Pancreas (tissue), 10 donors: ENCODE data around the gene RUFY3. TPM values are rescaled to one million over a fixed set of nuclear protein-coding genes. Genes with fewer than 3 reads are reported as not detected.
"Not testable (repeated sequence)": the region's sequence is repeated elsewhere in the genome, so short reads cannot be mapped to it uniquely, and the experiment has no call there.

ENCODE experiments used
- ATAC-seq, 4 donors: fragments of 200-7000 bp; cut with Tn5 transposase; one replicate each; pipeline versions ENCODE4 v1.8.0 to v1.9.1; 2020; ENCODE audit warnings: mild to moderate bottlenecking in 4 of 4, moderate library complexity in 4 of 4
- DNase-seq, 6 donors: peaks; one replicate each; pipeline ENCODE4 v3.0.0-alpha.2; 2020
- FAIRE-seq: peaks from 2 replicates; lab custom pipeline; 2012; peaks lifted over from hg19 to GRCh38; lab: Jason Lieb, UNC
- H3K27ac ChIP-seq, 4 donors: fragments of 200-600 bp; sonication (generic); 1 replicate in 3 of 4; 2 replicates in 1 of 4; pipeline versions ENCODE4 v1.5.0 to v1.8.0; 2020
- H3K27me3 ChIP-seq, 4 donors: fragments of 200-600 bp; one replicate each; pipeline ENCODE4 v1.8.0; 2021
- H3K36me3 ChIP-seq, 3 donors: fragments of 200-600 bp; sonication (generic) in 1 of 3; one replicate each; pipeline versions ENCODE4 v1.5.0 to v1.8.0; 2020 to 2021
- H3K4me1 ChIP-seq, 3 donors: fragments of 200-600 bp; one replicate each; pipeline ENCODE4 v1.8.0; 2021
- H3K4me3 ChIP-seq, 4 donors: fragments of 200-600 bp; sonication (generic) in 2 of 4; one replicate each; pipeline versions ENCODE4 v1.5.0 to v1.8.0; 2020 to 2021
- H3K9me3 ChIP-seq, 4 donors: fragments of 200-600 bp; one replicate each; pipeline ENCODE4 v1.8.0; 2021
- CTCF ChIP-seq, 4 donors: fragments of 200-600 bp; sonication (generic) in 3 of 4; IDR thresholded peaks; one replicate each; pipeline versions ENCODE4 v1.5.0 to v1.8.0; 2021; ENCODE audit warnings: antibody characterized with exemption in 4 of 4
- WGBS, 2 donors: extraction: QIAGEN DNeasy Blood & Tissue Kit; methylation state at CpG; one replicate each; pipeline ENCODE4 v1.1.7; 2013; 5-methylcytosine and 5-hydroxymethylcytosine counted together
- intact Hi-C, 3 donors: fragments of 100-400 bp; cut with DNase I; formaldehyde crosslinking; loops; one replicate each; pipeline versions ENCODE4 v1.11.1 to v1.14.2; 2022
- polyA plus RNA-seq, 2 donors: library from polyadenylated mRNA; stranded (reverse); fragments of 200-250 nt; gene quantifications; one replicate each; pipeline ENCODE4 v1.2.3, GENCODE V29; 2013
- total RNA-seq, 6 donors: library from RNA; stranded (reverse); fragmentation: NEBNext Ultra II Directional in 4 of 6; extraction: Animal tissue kit (Norgen Biotek cat#: 25700) in 4 of 6; gene quantifications; one replicate each; pipeline versions ENCODE4 v1.2.1 to v1.2.4, GENCODE V29; 2021 to 2023
- donor health status: healthy with polysubstance abuse.
- donor health status: DM: no; HTN: no; CAD: no; lungs with moderate emphysema.
- donor health status: DM: no; HTN: no; CAD: no.
- donor health status: control.
- donor health status: control.
- donor health status: Bipolar disorder and iron deficiency.
- donor health status: DM: yes; HTN: yes; CAD: no.
- donor health status: DM: no; HTN: no; CAD: no.
- donor health status: DM: no; HTN: no; CAD: no.
- donor health status: DM: yes; HTN: yes; CAD: no.

Gene RUFY3
- total and polyA plus RNA-seq, 8 donors: 18.3 to 42.1 (median 22.0) TPM

GRCh38 chr4:70722199-70722791 is 531 bp downstream of the RUFY3 start:
- intact Hi-C loops: no loop called here

GRCh38 chr4:70724463-70724862 is 2.7 kb downstream of the RUFY3 start:
- FAIRE-seq (no peak), DNase-seq (no peak), ATAC-seq (no peak)
- Histone ChIP-seq H3K9me3 (no peaks in the 10 kb centered on the region), H3K4me3 (no peak overlapping the region), H3K27me3 (no peaks in the 10 kb centered on the region), H3K36me3 (no peaks in the 10 kb centered on the region), H3K27ac (no peak overlapping the region), H3K4me1 (peaks cover 0 to 4% (median 3%) of the 10 kb centered on the region in 3 donors)
- WGBS, 2 donors: 96 to 99% methylated on average over 3 of the region's 3 CpGs
- TF ChIP-seq CTCF (IDR thresholded peaks at IDR 0.05): no peak
- intact Hi-C loops: no loop called here

More at GRCh38 chr4:70722199-70722791, 531 bp downstream of the RUFY3 start:
- DNase-seq (no peak), ATAC-seq (peak in 3 of 4 donors; percentile 42 to 83 (median 71)), FAIRE-seq (no peak)
- peaks cover 0 to 4% (median 3%) of the 10 kb centered on the region in 3 donors for H3K4me1 ChIP-seq
- H3K4me3 ChIP-seq: peak overlapping the region in 1 of 4 donors; percentile 15
- H3K9me3 ChIP-seq: no peaks in the 10 kb centered on the region
- H3K36me3 ChIP-seq: no peaks in the 10 kb centered on the region
- no peak overlapping the region for H3K27ac ChIP-seq
- 82 to 83% methylated on average over 7 of the region's 7 CpGs for WGBS, 2 donors
- TF ChIP-seq CTCF (IDR thresholded peaks at IDR 0.05): no peak
- no peaks in the 10 kb centered on the region for H3K27me3 ChIP-seq

GRCh38 chr4:70725633-70726032 is 3.9 kb downstream of the RUFY3 start:
- Histone ChIP-seq H3K27ac (no peak overlapping the region), H3K4me3 (no peak overlapping the region), H3K4me1 (peaks cover 0 to 4% (median 3%) of the 10 kb centered on the region in 3 donors), H3K36me3 (no peaks in the 10 kb centered on the region), H3K27me3 (no peaks in the 10 kb centered on the region), H3K9me3 (no peaks in the 10 kb centered on the region)
- 44 to 60% methylated on average over 1 of the region's 1 CpG for WGBS, 2 donors
- FAIRE-seq (no peak), ATAC-seq (no peak), DNase-seq (no peak)
- TF ChIP-seq CTCF (IDR thresholded peaks at IDR 0.05): no peak
- intact Hi-C loops: no loop called here

GRCh38 chr4:70726515-70726914 is 4.8 kb downstream of the RUFY3 start:
- FAIRE-seq: not testable (repeated sequence)

GRCh38 chr4:70728091-70728490 is 6.3 kb downstream of the RUFY3 start:
- ATAC-seq: no peak
- no peak for FAIRE-seq
- WGBS, 2 donors: 89 to 90% methylated on average over 11 of the region's 11 CpGs

More at GRCh38 chr4:70726515-70726914, 4.8 kb downstream of the RUFY3 start:
- ATAC-seq, H3K4me3 ChIP-seq, H3K27me3 ChIP-seq, DNase-seq, H3K36me3 ChIP-seq, H3K27ac ChIP-seq, intact Hi-C loops, H3K4me1 ChIP-seq, H3K9me3 ChIP-seq: not testable (repeated sequence)
- 95 to 97% methylated on average over 10 to 11 of the region's 11 CpGs for WGBS, 2 donors

GRCh38 chr4:70732878-70733277 is 11.1 kb downstream of the RUFY3 start:
- H3K27ac ChIP-seq, H3K4me3 ChIP-seq, FAIRE-seq, DNase-seq, ATAC-seq, H3K9me3 ChIP-seq, H3K36me3 ChIP-seq, H3K27me3 ChIP-seq, intact Hi-C loops: not testable (repeated sequence)
- peaks cover 0 to 18% (median 4%) of the 10 kb centered on the region in 3 donors for H3K4me1 ChIP-seq
- 94 to 97% methylated on average over 9 of the region's 9 CpGs for WGBS, 2 donors

More at GRCh38 chr4:70728091-70728490, 6.3 kb downstream of the RUFY3 start:
- no peak for DNase-seq
- no peaks in the 10 kb centered on the region for H3K9me3 ChIP-seq
- H3K4me1 ChIP-seq: peaks cover 0 to 4% (median 3%) of the 10 kb centered on the region in 3 donors
- H3K27me3 ChIP-seq: no peaks in the 10 kb centered on the region
- H3K36me3 ChIP-seq: no peaks in the 10 kb centered on the region
- intact Hi-C loops: no loop called here
- no peak overlapping the region for H3K27ac ChIP-seq
- no peak for TF ChIP-seq CTCF (IDR thresholded peaks at IDR 0.05)
- no peak overlapping the region for H3K4me3 ChIP-seq
